WERI-Rb-1 (cell line): ENCODE results near the gene PLA2G6.

Experiments
- DNase-seq: peaks from one replicate; pipeline ENCODE4 v3.0.0-alpha.2; 2020
- H3K27ac ChIP-seq: fragments of 250-450 bp; sonication (Bioruptor Pico); 2 replicates; pipeline ENCODE4 v1.5.1; 2020; ENCODE audit warnings: mild to moderate bottlenecking, moderate library complexity
- H3K27me3 ChIP-seq: fragments of 250-450 bp; sonication (Bioruptor Pico); 2 replicates; pipeline ENCODE4 v1.5.1; 2021; ENCODE audit warnings: mild to moderate bottlenecking, low read depth, moderate library complexity; ENCODE audit not compliant: insufficient read depth, severe bottlenecking
- H3K36me3 ChIP-seq: fragments of 250-450 bp; sonication (Bioruptor Pico); 2 replicates; pipeline ENCODE4 v1.5.1; 2020; ENCODE audit warnings: mild to moderate bottlenecking, moderate library complexity
- H3K4me3 ChIP-seq: 2 replicates; pipeline ENCODE4 v1.5.1; 2011; ENCODE audit warnings: low read depth, mild to moderate bottlenecking, control low read depth, low read length
- H3K9me3 ChIP-seq: fragments of 250-450 bp; sonication (Bioruptor Pico); 2 replicates; pipeline ENCODE4 v1.5.1; 2021; ENCODE audit warnings: mild to moderate bottlenecking, moderate library complexity; ENCODE audit not compliant: severe bottlenecking
- TF ChIP-seq, protein P1 (sequence below): IDR thresholded peaks from 2 replicates; pipeline ENCODE4 v1.5.1; 2011; ENCODE audit warnings: low read depth, mild to moderate bottlenecking, control low read depth, inconsistent platforms, low read length

Gene PLA2G6

DNA sequence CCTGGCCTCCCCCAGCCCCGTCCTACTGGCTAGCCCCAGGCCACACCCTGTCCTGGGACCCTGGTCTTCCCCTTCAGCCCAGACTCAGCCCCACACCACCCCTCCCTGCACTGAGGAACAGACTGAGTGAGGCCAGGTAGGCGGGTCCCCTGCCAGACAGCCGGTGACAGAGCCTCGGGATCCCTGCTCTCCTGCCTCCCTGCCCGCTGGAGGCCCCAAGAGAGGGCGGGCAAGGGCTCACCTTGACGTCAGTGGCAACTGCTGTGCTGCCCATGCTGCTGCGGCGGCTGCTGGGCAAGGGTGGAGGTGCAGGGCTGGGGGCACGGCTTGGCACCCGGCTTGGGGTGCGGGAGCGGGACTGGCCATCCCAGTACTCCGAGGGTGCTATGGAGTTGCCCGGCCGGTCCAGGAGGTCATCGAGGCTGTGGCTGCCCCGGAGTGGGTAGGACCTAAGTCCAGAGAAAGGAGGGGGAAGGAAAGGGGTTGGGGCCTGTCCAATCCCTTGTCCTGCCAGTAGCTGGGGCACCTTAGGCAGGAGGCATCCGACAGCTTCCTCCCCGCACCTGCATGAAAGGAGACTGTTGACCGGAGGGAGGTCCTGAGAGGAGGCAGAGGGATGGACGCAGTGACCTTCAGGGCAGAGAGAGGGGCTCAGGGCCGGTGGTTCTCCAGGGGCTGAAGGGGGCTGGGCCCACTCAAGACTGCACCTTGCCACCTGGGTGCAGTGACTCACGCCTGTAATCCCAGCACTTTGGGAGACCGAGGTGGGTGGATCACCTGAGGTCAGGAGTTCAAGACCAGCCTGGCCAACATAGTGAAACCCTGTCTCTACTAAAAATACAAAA lies 95.4 kb downstream of the PLA2G6 start:
- TF ChIP-seq, protein P1, sequence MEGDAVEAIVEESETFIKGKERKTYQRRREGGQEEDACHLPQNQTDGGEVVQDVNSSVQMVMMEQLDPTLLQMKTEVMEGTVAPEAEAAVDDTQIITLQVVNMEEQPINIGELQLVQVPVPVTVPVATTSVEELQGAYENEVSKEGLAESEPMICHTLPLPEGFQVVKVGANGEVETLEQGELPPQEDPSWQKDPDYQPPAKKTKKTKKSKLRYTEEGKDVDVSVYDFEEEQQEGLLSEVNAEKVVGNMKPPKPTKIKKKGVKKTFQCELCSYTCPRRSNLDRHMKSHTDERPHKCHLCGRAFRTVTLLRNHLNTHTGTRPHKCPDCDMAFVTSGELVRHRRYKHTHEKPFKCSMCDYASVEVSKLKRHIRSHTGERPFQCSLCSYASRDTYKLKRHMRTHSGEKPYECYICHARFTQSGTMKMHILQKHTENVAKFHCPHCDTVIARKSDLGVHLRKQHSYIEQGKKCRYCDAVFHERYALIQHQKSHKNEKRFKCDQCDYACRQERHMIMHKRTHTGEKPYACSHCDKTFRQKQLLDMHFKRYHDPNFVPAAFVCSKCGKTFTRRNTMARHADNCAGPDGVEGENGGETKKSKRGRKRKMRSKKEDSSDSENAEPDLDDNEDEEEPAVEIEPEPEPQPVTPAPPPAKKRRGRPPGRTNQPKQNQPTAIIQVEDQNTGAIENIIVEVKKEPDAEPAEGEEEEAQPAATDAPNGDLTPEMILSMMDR = no peak
- Histone ChIP-seq H3K27me3 (no peaks in the 10 kb centered on the region), H3K4me3 (no peak overlapping the region), H3K27ac (no peak overlapping the region), H3K36me3 (no peaks in the 10 kb centered on the region), H3K9me3 (no peaks in the 10 kb centered on the region)
- DNase-seq = no peak

DNA sequence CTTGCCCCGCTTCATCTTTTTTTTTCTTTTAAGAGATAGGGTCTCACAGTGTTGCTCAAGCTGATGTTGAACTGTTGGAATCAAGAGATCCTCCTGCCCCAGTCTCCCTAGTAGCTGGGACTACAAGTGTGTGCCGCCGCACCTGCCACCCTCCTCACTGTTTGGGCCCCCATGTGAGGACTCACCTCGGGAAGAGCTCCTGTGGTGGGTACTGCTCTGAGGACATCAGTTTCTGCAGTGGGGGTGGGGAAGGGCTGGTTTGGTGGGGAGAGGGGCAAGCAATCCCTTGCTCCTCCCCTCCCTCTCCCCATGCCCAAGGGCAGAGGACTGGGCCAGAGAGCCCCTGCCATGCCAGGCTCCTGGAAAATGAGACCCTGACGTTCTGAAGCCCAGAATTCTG lies 96.1 kb downstream of the PLA2G6 start:
- Histone ChIP-seq H3K27me3 (no peaks in the 10 kb centered on the region), H3K36me3 (no peaks in the 10 kb centered on the region), H3K9me3 (no peaks in the 10 kb centered on the region)

DNA sequence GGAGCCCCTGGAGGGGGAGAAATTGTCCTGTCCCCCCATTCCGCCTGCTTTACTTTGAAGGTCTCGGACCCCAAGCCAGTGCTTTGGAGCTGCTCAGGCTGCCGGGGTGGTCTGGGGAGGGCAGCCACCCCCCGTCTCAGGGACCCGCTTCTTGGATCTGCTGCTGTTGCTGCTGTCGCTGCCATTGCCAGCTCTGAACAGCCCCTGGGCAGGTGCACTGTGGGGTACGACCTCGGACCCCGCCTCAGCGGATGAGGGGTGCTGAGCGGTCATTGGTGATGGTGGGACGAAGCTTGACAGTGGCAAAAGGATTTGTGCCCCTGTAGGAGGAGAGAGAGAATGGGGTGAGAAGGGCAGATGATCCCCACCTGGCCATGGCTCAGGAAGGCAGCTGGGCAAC lies 96.6 kb downstream of the PLA2G6 start:
- DNase-seq = no peak
- TF ChIP-seq, protein P1 = no peak
- Histone ChIP-seq H3K27me3 (no peaks in the 10 kb centered on the region), H3K9me3 (no peaks in the 10 kb centered on the region), H3K36me3 (no peaks in the 10 kb centered on the region), H3K27ac (no peak overlapping the region), H3K4me3 (no peak overlapping the region)

More for the DNA sequence above, 96.1 kb downstream of the PLA2G6 start:
- TF ChIP-seq, protein P1 = no peak
- DNase-seq = no peak
- Histone ChIP-seq H3K27ac (no peak overlapping the region), H3K4me3 (no peak overlapping the region)

DNA sequence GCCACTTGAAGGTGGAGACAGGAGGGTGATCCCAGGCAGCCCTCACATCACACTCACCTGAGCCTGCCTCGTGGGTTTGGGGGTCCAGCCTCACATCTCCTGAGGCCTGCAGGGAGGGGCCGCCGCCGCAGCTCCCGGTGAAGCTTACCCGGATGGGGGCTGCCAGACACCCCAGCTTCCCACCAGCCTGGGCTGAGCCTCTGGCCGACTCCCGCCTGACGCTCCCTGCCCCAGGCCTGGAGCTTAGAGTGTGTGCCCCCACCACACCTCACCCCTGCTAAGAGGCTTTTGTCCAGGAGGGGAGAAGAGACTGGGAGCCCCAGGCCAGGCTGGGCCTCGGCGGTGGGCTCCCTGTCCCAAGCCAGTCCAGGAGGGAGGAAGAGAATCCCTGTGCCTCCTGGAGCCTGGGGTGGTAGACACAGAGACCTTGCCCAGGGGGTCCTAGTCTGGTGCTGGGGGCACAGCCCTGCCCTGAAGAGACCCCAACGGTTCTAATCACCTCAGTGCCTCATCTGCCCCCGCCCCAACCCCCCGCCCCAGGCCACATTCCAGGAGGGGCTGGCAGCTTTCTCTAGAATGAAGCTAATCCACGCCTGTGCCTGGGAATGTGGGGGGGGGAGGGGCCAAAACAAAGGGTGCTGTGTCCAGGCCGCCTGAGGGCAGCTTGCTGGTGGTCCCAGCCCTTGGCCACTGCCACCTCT lies 97.5 kb downstream of the PLA2G6 start, which contains the start of gene SLC16A8:
SLC16A8 (minus strand) TSS at position 254 of the 701 bp plus-strand sequence. CDS start 1,311 bp downstream, outside the sequence.
- DNase-seq = peak; percentile 86
- Histone ChIP-seq H3K36me3 (no peaks in the 10 kb centered on the region), H3K4me3 (no peak within 1 kb of the TSS), H3K27me3 (no peaks in the 10 kb centered on the region), H3K9me3 (no peaks in the 10 kb centered on the region), H3K27ac (peak within 1 kb of the TSS; percentile 54)
- TF ChIP-seq, protein P1 = no peak

DNA sequence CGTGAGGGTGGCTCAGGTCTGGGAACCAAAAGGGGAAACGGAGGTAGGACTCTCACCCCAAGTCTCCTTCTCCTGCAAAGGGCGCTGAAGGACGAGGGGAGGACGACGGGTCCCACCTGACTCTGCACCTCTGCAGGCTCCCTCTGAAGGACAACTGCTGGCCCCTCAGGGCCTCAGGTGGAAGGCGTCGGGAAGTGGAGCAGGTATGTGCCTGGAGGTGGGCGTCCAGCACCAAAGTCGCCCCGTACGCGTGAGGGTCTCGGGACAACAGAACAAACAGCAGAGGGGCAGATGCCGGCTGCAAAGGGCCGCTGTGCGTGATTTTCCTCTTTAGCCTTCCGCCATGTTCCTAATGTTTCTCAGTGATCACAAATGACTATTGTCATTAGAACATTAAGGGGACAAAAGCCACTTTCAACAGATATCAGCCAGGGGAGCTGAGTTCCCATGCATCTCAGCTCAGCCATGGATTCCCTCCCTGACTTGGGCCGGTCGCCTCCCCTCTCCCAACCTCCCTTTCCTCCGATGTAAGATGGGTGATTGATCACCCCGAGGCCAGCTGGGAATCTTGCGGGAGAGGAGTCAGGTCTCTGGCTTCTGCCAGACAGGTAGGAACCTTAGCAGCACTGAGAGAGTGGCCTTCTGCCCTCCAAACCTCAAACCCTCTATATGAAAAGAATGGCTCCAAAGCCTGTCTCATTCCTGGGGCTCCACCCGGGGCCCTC lies 98.5 kb downstream of the PLA2G6 start:
- TF ChIP-seq, protein P1 = no peak
- no peaks in the 10 kb centered on the region for H3K27me3 ChIP-seq
- no peaks in the 10 kb centered on the region for H3K9me3 ChIP-seq
- no peak overlapping the region for H3K4me3 ChIP-seq
- DNase-seq = peak; percentile 10
- no peak overlapping the region; the same call in 1 of the 2 replicates for H3K27ac ChIP-seq
- H3K36me3 ChIP-seq = no peaks in the 10 kb centered on the region
